ENCODE measurements around the gene SYNGR4. TPM values are rescaled to one million over a fixed set of nuclear protein-coding genes. Genes with fewer than 3 reads are reported as not detected.
A peak's percentile ranks its signal among the peaks of the same experiment; 100 is the strongest.

SYNGR4 gene
- total and polyA plus RNA-seq, 2 donors (not counting 1 experiment from before 2014, with no cell fraction given): not detected

DNA sequence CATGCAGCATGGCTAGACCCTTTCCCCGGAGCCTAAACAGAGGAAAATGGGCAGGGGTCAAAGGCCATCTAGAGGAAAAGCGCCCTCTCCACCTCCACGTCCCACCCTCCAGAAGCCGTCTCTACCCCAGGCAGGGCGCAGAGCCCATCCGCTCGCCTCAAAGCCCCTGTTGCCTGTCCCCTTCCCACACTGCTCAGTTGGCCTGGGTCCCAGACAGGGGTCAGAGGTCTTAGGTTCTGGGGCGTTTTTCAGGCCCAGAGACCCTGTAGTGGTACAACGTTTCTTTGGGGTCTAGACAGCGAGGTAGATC lies 712 bp upstream of the SYNGR4 start:
- no peaks in the 10 kb centered on the region for H4K20me1 ChIP-seq (ENCODE audit: control insufficient read depth, extremely low read depth, insufficient read depth, low read length)
- H3K4me3 ChIP-seq (replicated peaks in 1 of 4; ENCODE audit: control extremely low read depth in 1 of 4, insufficient read depth in 1 of 4, low read depth in 3 of 4, low read length in 4 of 4): peak overlapping the region; percentile 79 to 94 (median 82)
- peak overlapping the region; percentile 50 for H2AFZ ChIP-seq (ENCODE audit: low read length)
- TF ChIP-seq, protein P1, sequence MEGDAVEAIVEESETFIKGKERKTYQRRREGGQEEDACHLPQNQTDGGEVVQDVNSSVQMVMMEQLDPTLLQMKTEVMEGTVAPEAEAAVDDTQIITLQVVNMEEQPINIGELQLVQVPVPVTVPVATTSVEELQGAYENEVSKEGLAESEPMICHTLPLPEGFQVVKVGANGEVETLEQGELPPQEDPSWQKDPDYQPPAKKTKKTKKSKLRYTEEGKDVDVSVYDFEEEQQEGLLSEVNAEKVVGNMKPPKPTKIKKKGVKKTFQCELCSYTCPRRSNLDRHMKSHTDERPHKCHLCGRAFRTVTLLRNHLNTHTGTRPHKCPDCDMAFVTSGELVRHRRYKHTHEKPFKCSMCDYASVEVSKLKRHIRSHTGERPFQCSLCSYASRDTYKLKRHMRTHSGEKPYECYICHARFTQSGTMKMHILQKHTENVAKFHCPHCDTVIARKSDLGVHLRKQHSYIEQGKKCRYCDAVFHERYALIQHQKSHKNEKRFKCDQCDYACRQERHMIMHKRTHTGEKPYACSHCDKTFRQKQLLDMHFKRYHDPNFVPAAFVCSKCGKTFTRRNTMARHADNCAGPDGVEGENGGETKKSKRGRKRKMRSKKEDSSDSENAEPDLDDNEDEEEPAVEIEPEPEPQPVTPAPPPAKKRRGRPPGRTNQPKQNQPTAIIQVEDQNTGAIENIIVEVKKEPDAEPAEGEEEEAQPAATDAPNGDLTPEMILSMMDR (conservative IDR thresholded peaks at IDR 0.05 in 1 of 2, IDR thresholded peaks at IDR 0.05 in 1 of 2; ENCODE audit: low read depth in 1 of 2, low read length in 2 of 2): no peak
- no peak for TF ChIP-seq EZH2 (IDR thresholded peaks at IDR 0.05; ENCODE audit: low read length, missing control alignments)
- no peaks in the 10 kb centered on the region for H3K79me2 ChIP-seq (ENCODE audit: control insufficient read depth, insufficient read depth, low read length)
- H3K27me3 ChIP-seq (ENCODE audit: control insufficient read depth, insufficient read depth, low read length): no peaks in the 10 kb centered on the region
- no peaks in the 10 kb centered on the region for H3K36me3 ChIP-seq (ENCODE audit: control insufficient read depth, insufficient read depth, low read length)
- H3K9me3 ChIP-seq (ENCODE audit: control insufficient read depth, insufficient read depth, low read depth, low read length): no peaks in the 10 kb centered on the region
- H3K4me1 ChIP-seq (ENCODE audit: control insufficient read depth, extremely low read depth, insufficient read depth, low read length): peaks cover 6% of the 10 kb centered on the region
- peak overlapping the region; percentile 82 for H3K27ac ChIP-seq (ENCODE audit: insufficient read depth, low read length)
- DNase-seq (ENCODE audit: low read depth in 2 of 2): no peak
- H3K4me2 ChIP-seq (ENCODE audit: extremely low read depth, insufficient read depth, low read length): peak overlapping the region; percentile 100
- H3K9ac ChIP-seq (ENCODE audit: insufficient read depth, low read length): peak overlapping the region; percentile 62

DNA sequence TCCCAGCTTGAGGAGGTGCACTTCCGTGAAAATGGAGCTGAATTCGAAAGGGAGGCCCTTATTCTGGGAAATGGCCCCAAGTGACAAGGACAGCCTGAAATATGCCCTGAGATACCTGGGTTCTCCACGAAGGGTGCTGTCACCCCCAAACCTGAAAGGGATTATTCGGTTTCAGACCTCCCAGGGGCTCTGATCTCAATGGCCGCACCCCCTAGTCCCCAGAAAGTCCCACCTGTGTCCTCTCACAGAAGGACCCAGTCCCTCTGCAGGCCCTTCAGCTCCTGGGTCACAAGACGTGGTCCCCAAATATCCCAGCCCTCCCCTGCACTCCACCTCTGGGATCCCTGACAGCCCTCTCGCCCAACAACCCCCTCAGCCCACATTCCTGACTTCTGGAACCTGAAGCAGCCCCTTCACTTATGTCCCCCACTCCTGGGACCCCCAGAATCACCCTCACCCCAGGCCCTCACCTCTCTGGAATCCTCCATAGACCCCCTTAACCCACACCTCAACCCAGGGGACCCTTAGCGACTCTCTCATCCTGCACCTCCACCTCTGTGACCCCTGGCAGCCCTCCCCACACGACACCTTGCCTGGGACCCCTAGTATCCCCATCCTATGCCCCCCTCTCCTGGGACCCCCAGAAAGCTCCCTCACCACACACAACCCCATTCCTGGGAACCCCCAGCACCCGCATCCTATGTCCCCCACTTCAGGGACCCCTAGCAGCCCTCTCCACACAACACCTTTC lies 606 bp downstream of the SYNGR4 start:
- H3K4me1 ChIP-seq (ENCODE audit: control insufficient read depth, extremely low read depth, insufficient read depth, low read length): peaks cover 6% of the 10 kb centered on the region
- H3K79me2 ChIP-seq (ENCODE audit: control insufficient read depth, insufficient read depth, low read length): no peaks in the 10 kb centered on the region
- peak overlapping the region; percentile 23 for H3K4me2 ChIP-seq (ENCODE audit: extremely low read depth, insufficient read depth, low read length)
- no peaks in the 10 kb centered on the region for H4K20me1 ChIP-seq (ENCODE audit: control insufficient read depth, extremely low read depth, insufficient read depth, low read length)
- peak overlapping the region in 3 of 4 experiments; percentile 16 to 94 (median 31) for H3K4me3 ChIP-seq (replicated peaks in 1 of 4; ENCODE audit: control extremely low read depth in 1 of 4, insufficient read depth in 1 of 4, low read depth in 3 of 4, low read length in 4 of 4)
- DNase-seq (ENCODE audit: low read depth in 2 of 2): no peak
- no peaks in the 10 kb centered on the region for H3K27me3 ChIP-seq (ENCODE audit: control insufficient read depth, insufficient read depth, low read length)
- H3K27ac ChIP-seq (ENCODE audit: insufficient read depth, low read length): peak overlapping the region; percentile 45
- no peak overlapping the region for H3K9ac ChIP-seq (ENCODE audit: insufficient read depth, low read length)
- H3K9me3 ChIP-seq (ENCODE audit: control insufficient read depth, insufficient read depth, low read depth, low read length): no peaks in the 10 kb centered on the region
- no peaks in the 10 kb centered on the region for H3K36me3 ChIP-seq (ENCODE audit: control insufficient read depth, insufficient read depth, low read length)
- TF ChIP-seq EZH2 (IDR thresholded peaks at IDR 0.05; ENCODE audit: low read length, missing control alignments): no peak
- TF ChIP-seq, protein P1 (conservative IDR thresholded peaks at IDR 0.05 in 1 of 2, IDR thresholded peaks at IDR 0.05 in 1 of 2; ENCODE audit: low read depth in 1 of 2, low read length in 2 of 2): no peak
- H2AFZ ChIP-seq (ENCODE audit: low read length): peak overlapping the region; percentile 43

DNA sequence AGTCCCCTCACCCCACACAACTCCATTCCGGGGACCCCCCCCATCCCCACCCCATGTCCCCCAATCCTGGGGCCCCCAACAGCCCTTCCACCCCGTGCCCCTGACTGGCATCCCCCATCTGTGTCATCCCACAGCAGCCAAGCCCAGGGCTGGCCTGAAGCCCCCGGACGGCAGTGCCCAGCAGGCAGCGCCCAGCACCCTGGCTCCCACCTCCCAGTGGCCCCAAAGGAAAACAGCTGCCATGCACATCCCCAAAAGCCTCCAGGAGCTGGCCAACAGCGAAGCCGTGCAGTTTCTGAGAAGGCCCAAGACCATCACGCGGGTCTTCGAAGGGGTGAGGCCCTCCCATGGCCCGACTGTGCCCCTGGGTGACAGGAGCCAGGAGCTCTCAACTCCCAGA lies 1.4 kb downstream of the SYNGR4 start:
- no peak for TF ChIP-seq EZH2 (IDR thresholded peaks at IDR 0.05; ENCODE audit: low read length, missing control alignments)
- TF ChIP-seq, protein P1 (conservative IDR thresholded peaks at IDR 0.05 in 1 of 2, IDR thresholded peaks at IDR 0.05 in 1 of 2; ENCODE audit: low read depth in 1 of 2, low read length in 2 of 2): no peak
- H3K36me3 ChIP-seq (ENCODE audit: control insufficient read depth, insufficient read depth, low read length): no peaks in the 10 kb centered on the region
- no peak overlapping the region for H3K27ac ChIP-seq (ENCODE audit: insufficient read depth, low read length)
- H3K79me2 ChIP-seq (ENCODE audit: control insufficient read depth, insufficient read depth, low read length): no peaks in the 10 kb centered on the region
- peaks cover 6% of the 10 kb centered on the region for H3K4me1 ChIP-seq (ENCODE audit: control insufficient read depth, extremely low read depth, insufficient read depth, low read length)
- H3K4me2 ChIP-seq (ENCODE audit: extremely low read depth, insufficient read depth, low read length): no peak overlapping the region
- H3K9ac ChIP-seq (ENCODE audit: insufficient read depth, low read length): no peak overlapping the region
- no peak overlapping the region for H3K4me3 ChIP-seq (replicated peaks in 1 of 4; ENCODE audit: control extremely low read depth in 1 of 4, insufficient read depth in 1 of 4, low read depth in 3 of 4, low read length in 4 of 4)
- no peak overlapping the region for H2AFZ ChIP-seq (ENCODE audit: low read length)
- no peaks in the 10 kb centered on the region for H3K9me3 ChIP-seq (ENCODE audit: control insufficient read depth, insufficient read depth, low read depth, low read length)
- H3K27me3 ChIP-seq (ENCODE audit: control insufficient read depth, insufficient read depth, low read length): no peaks in the 10 kb centered on the region
- no peaks in the 10 kb centered on the region for H4K20me1 ChIP-seq (ENCODE audit: control insufficient read depth, extremely low read depth, insufficient read depth, low read length)
- no peak for DNase-seq (ENCODE audit: low read depth in 2 of 2)
